H1 (cell line): ENCODE results near the gene GIPR.

Experiments
- BCL11A ChIP-seq, 2 experiments: IDR thresholded peaks; one replicate each; pipeline ENCODE4 v1.6.1; 2011; ENCODE audit warnings: low read depth in 2 of 2, low read length in 2 of 2, mild to moderate bottlenecking in 2 of 2
- CHD7 ChIP-seq: fragments of 300-600 bp; sonication (generic); IDR thresholded peaks from 2 replicates; pipeline ENCODE4 v1.7.1; 2012; ENCODE audit warnings: low read length, moderate library complexity, mild to moderate bottlenecking, inconsistent platforms; ENCODE audit not compliant: insufficient replicate concordance
- MAFK ChIP-seq: IDR thresholded peaks from 2 replicates; pipeline ENCODE4 v1.6.1; 2012; ENCODE audit warnings: low read depth, mild to moderate bottlenecking, improper control_type of control experiment, low read length
- MAX ChIP-seq: IDR thresholded peaks from 2 replicates; pipeline ENCODE4 v1.6.1; 2012; ENCODE audit warnings: inconsistent platforms
- POLR2A ChIP-seq, 2 experiments: IDR thresholded peaks; 1 replicate in 1 of 2; 2 replicates in 1 of 2; pipeline ENCODE4 v1.6.1; 2011; ENCODE audit warnings: low read depth in 2 of 2, low read length in 2 of 2, mild to moderate bottlenecking in 2 of 2; ENCODE audit errors: control extremely low read depth in 1 of 2
- RAD21 ChIP-seq, 2 experiments: IDR thresholded peaks in 1 of 2; conservative IDR thresholded peaks in 1 of 2; 2 replicates each; pipeline ENCODE4 v1.6.1; 2011; ENCODE audit warnings: low read depth in 2 of 2, low read length in 2 of 2, improper control_type of control experiment in 1 of 2, inconsistent platforms in 1 of 2, mild to moderate bottlenecking in 1 of 2, moderate library complexity in 1 of 2
- TF ChIP-seq, protein P1 (sequence below), 3 experiments: IDR thresholded peaks; 1 replicate in 2 of 3; 2 replicates in 1 of 3; pipeline versions ENCODE4 v1.5.1 to v1.6.1; 2011; ENCODE audit warnings: low read length in 3 of 3, mild to moderate bottlenecking in 3 of 3, inconsistent platforms in 2 of 3, low read depth in 1 of 3, moderate library complexity in 1 of 3; ENCODE audit not compliant: insufficient read depth in 1 of 3; ENCODE audit errors: control extremely low read depth in 1 of 3

GRCh38 chr19:45681391-45682015 is 13.5 kb downstream of the GIPR start:
- TF ChIP-seq CHD7 (no peak), RAD21 (IDR thresholded peaks at IDR 0.05 in 1 of 2, conservative IDR thresholded peaks at IDR 0.05 in 1 of 2; ENCODE audit: low read depth in 2 of 2, low read length in 2 of 2) (peak; percentile 64 to 75), MAFK (no peak), POLR2A (IDR thresholded peaks at IDR 0.05; ENCODE audit: control extremely low read depth in 1 of 2, low read depth in 2 of 2, low read length in 2 of 2) (no peak), BCL11A (IDR thresholded peaks at IDR 0.05; ENCODE audit: low read depth in 2 of 2, low read length in 2 of 2) (no peak), MAX (peak; percentile 60)
- TF ChIP-seq, protein P1, sequence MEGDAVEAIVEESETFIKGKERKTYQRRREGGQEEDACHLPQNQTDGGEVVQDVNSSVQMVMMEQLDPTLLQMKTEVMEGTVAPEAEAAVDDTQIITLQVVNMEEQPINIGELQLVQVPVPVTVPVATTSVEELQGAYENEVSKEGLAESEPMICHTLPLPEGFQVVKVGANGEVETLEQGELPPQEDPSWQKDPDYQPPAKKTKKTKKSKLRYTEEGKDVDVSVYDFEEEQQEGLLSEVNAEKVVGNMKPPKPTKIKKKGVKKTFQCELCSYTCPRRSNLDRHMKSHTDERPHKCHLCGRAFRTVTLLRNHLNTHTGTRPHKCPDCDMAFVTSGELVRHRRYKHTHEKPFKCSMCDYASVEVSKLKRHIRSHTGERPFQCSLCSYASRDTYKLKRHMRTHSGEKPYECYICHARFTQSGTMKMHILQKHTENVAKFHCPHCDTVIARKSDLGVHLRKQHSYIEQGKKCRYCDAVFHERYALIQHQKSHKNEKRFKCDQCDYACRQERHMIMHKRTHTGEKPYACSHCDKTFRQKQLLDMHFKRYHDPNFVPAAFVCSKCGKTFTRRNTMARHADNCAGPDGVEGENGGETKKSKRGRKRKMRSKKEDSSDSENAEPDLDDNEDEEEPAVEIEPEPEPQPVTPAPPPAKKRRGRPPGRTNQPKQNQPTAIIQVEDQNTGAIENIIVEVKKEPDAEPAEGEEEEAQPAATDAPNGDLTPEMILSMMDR (IDR thresholded peaks at IDR 0.05; ENCODE audit: control extremely low read depth in 1 of 3, insufficient read depth in 1 of 3, low read depth in 1 of 3, low read length in 3 of 3) = peak; percentile 81 to 96 (median 91)
